ENCODE measurements around the gene FKBP14. TPM values are rescaled to one million over a fixed set of nuclear protein-coding genes. Genes with fewer than 3 reads are reported as not detected.

The FKBP14 gene
- total RNA-seq, 1 experiment from 2014 or later = 11.5 TPM

- H2BK15ac ChIP-seq (ENCODE audit: low read depth, low read length) = no peak overlapping the region
- no peak overlapping the region for H3K23ac ChIP-seq (ENCODE audit: insufficient read length, low read depth, low read length)
- peaks cover 2 to 5% of the 10 kb centered on the region in 2 experiments; a peak in 1 of 4 replicates for H3K4me1 Mint-ChIP-seq
- no peak overlapping the region for H2AFZ ChIP-seq (ENCODE audit: low read length)
- H4K91ac ChIP-seq (ENCODE audit: insufficient read length, low read depth, low read length) = no peak overlapping the region
- no peak overlapping the region for H2BK12ac ChIP-seq (ENCODE audit: insufficient read length, low read depth, low read length)
- no peaks in the 10 kb centered on the region for H3K27me3 ChIP-seq (ENCODE audit: insufficient read depth, low read length)
- H3K4me3 Mint-ChIP-seq = no peak overlapping the region
- H2BK5ac ChIP-seq (ENCODE audit: insufficient read length, low read length) = no peak overlapping the region
- H3K4me1 ChIP-seq (ENCODE audit: insufficient read depth, low read length) = no peaks in the 10 kb centered on the region
- DNase-seq = no peak
- no peaks in the 10 kb centered on the region for H3K27me3 Mint-ChIP-seq (ENCODE audit: low read depth)
- H2AK5ac ChIP-seq (ENCODE audit: insufficient read length, low read length) = no peak overlapping the region
- no peaks in the 10 kb centered on the region for H3K79me1 ChIP-seq (ENCODE audit: insufficient read depth, low read depth, low read length, poor library complexity, severe bottlenecking)
- no peak overlapping the region for H3K18ac ChIP-seq (ENCODE audit: insufficient read length, low read depth, low read length)
- no peak overlapping the region for H3K14ac ChIP-seq (ENCODE audit: insufficient read depth, low read length)
- no peaks in the 10 kb centered on the region; the same call in 1 of the 2 replicates for H3K79me2 ChIP-seq (ENCODE audit: insufficient read depth, low read length)
- H3K9me3 Mint-ChIP-seq = no peaks in the 10 kb centered on the region
- H3T11ph ChIP-seq (ENCODE audit: low read length) = no peak overlapping the region
- H3K27ac ChIP-seq (ENCODE audit: insufficient read length, low read depth, low read length) = no peak overlapping the region
- H3K23me2 ChIP-seq (ENCODE audit: insufficient read length, low read depth, low read length, poor library complexity, severe bottlenecking) = no peaks in the 10 kb centered on the region
- no peak for TF ChIP-seq CTCF (conservative IDR thresholded peaks at IDR 0.05)
- H3K9ac ChIP-seq (ENCODE audit: extremely low read depth, insufficient read length, low read length) = no peak overlapping the region
- H2BK120ac ChIP-seq (ENCODE audit: low read depth, low read length, poor library complexity, severe bottlenecking) = no peak overlapping the region
- no peaks in the 10 kb centered on the region for H4K20me1 ChIP-seq (ENCODE audit: control insufficient read depth, insufficient read depth, insufficient read length)
- H4K5ac ChIP-seq (ENCODE audit: insufficient read length, low read depth, low read length) = no peak overlapping the region
- H2BK20ac ChIP-seq (ENCODE audit: low read depth, low read length, poor library complexity, severe bottlenecking) = no peak overlapping the region
- H4K8ac ChIP-seq (replicated peaks; ENCODE audit: insufficient read length, low read depth, low read length) = no peak overlapping the region
- no peak overlapping the region for H3K56ac ChIP-seq (ENCODE audit: insufficient read length, low read depth, low read length)
- no peak overlapping the region for H3K4ac ChIP-seq (ENCODE audit: low read depth, low read length)
- no peaks in the 10 kb centered on the region for H3K9me3 ChIP-seq (ENCODE audit: control insufficient read depth, low read depth, low read length)
- peaks cover 16 to 26% (median 26%) of the 10 kb centered on the region in 3 experiments for H3K36me3 Mint-ChIP-seq (ENCODE audit: insufficient read depth in 1 of 3, low read depth in 3 of 3)
- no peak overlapping the region for H3K27ac Mint-ChIP-seq
- no CpG with 5 or more reads among the region's 1 CpG for WGBS (ENCODE audit: extremely low coverage, insufficient read length, low lambda C conversion rate)
- no peak overlapping the region for H3K4me2 ChIP-seq (ENCODE audit: insufficient read depth, insufficient read length, low read length)
Observed at GRCh38 chr7:30019387-30019786, 7.1 kb downstream of the FKBP14 start.

Measured in H9 (cell line).